Activated naive CD8-positive, alpha-beta T cell treated with anti-CD3 and anti-CD28 coated beads for 36 hours (primary cell): ENCODE measurements around the gene KIF5C. TPM values are rescaled to one million over a fixed set of nuclear protein-coding genes. Genes with fewer than 3 reads are reported as not detected.

Source experiments
- DNase-seq: peaks from one replicate; pipeline ENCODE4 v3.0.0; 2021
- H3K27ac Mint-ChIP-seq: one replicate; pipeline ENCODE4 v1.8.0; 2022; ENCODE audit warnings: mild to moderate bottlenecking, moderate library complexity, mixed read lengths
- H3K27me3 Mint-ChIP-seq: one replicate; pipeline ENCODE4 v1.8.0; 2022; ENCODE audit warnings: mild to moderate bottlenecking, mixed read lengths
- H3K36me3 Mint-ChIP-seq: one replicate; pipeline ENCODE4 v1.8.0; 2021; ENCODE audit warnings: mild to moderate bottlenecking, mixed read lengths
- H3K4me1 Mint-ChIP-seq: one replicate; pipeline ENCODE4 v1.8.0; 2021; ENCODE audit warnings: mixed read lengths
- H3K4me3 Mint-ChIP-seq: one replicate; pipeline ENCODE4 v1.8.0; 2022; ENCODE audit warnings: mild to moderate bottlenecking, moderate library complexity, mixed read lengths
- H3K9me3 Mint-ChIP-seq: one replicate; pipeline ENCODE4 v1.8.0; 2022; ENCODE audit warnings: mixed read lengths
- total RNA-seq, 2 experiments: library from RNA; stranded (reverse); gene quantifications; one replicate each; pipeline ENCODE4 v1.2.3, GENCODE V29; 2021

KIF5C gene
- total RNA-seq, 2 experiments from 2014 or later, result 15.3 to 19.7 TPM

DNA sequence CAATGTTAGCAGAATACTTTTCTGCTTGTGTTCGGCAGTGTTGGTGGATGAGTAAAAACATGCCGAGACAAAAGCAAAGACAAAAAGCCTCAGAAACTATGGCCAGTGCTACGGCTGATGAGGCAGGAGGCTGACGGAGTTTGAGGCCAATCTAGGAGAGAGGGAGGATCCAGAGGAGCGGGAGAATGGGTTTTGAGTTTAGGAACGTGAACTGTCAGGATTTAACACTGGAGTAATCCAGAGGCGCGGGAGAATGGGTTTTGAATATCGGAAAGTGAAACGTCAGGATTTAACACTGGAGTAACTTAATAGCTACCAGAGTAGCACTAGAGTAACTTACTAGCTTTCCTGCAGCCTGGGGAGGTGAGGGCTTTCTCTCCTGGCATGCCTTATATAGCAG lies 200.8 kb downstream of the KIF5C start:
- H3K4me1 Mint-ChIP-seq, result no peaks in the 10 kb centered on the region
- no peak overlapping the region for H3K27ac Mint-ChIP-seq
- no peaks in the 10 kb centered on the region for H3K36me3 Mint-ChIP-seq
- DNase-seq, result no peak
- H3K9me3 Mint-ChIP-seq, result no peaks in the 10 kb centered on the region
- peaks cover 43% of the 10 kb centered on the region for H3K27me3 Mint-ChIP-seq
- H3K4me3 Mint-ChIP-seq, result no peak overlapping the region

Other genes with a start within 250 kb of the KIF5C start
- 10 to 100 TPM; 23.9 to 28.5 TPM for gene EPC2, start 230.5 kb upstream of the KIF5C start, total RNA-seq
- gene LYPD6B, start 163.5 kb downstream of the KIF5C start, total RNA-seq, result not detected